GM18508 (cell line): ENCODE results near the gene HYI.

ENCODE experiments used
- ATAC-seq: cut with Tn5 transposase; IDR thresholded peaks from one replicate; pipeline ENCODE4 v1.9.1; 2021; ENCODE audit warnings: moderate number of reproducible peaks; ENCODE audit not compliant: insufficient read depth, unreplicated experiment

Gene HYI

DNA sequence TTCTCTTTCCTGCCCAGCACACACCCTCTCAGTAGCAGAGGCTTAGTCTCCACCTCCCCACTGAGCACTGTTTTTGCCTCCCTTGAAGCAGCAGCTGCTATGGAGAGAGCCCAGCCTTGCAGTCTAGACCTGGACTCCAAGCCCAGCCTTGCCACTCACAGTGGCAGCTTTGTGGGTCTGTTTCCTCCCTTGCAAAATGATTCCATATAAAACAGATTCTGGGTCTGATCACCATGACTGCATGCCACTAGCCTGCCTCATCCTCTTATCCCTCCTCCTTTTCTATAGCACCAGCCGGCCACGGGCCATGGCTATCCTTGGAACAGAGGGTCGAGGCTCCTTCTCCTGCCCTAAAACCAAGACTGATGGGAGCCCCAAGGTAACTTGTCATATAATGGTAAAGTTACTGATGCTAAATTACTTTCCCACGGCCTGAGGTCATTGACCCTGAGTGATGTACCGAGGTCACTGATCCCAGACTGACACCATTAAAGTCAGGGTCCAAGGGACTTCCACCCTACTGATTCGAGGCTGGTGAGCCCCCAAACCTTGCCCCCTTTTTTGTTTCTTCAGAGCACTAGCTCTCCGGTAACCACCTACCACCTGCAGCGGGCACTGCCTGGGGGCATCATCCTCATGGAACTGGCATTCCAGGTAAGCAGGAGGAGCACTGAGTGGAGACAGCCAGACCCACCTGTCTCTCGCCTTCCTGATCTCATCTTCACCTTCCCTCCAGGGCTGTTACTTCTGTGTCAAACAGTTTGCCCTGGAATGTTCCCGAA lies 7.9 kb downstream of the HYI start:
- ATAC-seq, result no peak

DNA sequence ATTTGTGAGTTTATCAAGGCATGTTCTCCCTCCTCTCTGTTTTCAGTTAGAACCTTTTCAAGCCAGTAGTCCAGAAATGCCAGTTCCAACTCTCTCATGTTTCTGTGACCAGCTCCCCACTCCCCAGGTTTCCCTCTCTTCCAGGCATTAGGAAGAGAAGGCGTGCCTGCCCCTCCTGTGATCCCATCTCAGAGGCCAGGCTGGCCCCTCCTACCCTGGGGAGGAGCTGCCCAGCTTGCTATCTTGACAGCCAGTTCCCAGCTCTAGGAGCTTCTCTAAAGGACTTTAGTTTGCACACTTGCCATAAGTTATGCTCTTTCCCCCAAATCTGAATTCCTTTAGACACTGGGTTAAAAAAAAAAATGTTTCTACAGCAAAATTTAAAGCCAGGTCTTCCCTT lies 8.9 kb downstream of the HYI start:
- ATAC-seq, result no peak

DNA sequence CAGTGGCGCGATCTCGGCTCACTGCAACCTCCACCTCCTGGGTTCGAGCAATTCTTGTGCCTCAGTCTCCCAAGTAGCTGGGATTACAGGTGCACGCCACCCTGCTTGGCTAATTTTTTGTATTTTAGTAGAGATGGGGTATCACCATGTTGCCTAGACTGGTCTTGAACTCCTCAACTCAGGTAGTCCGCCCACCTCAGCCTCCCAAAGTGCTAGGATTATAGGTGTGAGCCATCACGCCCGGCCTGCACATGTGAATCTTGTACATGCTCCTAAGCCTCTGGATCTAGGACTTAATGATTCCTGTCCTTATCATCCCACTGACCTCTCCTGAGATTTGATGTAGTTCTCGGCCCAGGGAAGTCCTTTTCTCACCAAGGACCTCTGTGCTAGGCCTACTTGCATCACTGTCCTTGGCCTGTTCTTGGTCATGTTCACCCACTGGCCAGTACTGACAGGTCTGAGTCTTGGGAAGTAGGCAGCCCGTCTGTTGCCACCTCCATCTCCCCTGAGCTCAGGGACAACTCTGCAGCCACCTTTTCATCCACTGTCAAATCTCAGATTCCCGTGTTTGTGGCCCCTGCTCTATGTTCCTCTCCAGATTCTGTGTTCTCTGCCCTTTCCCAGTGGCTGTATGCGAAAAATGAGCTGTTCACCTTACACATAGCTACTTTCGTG lies 9.4 kb downstream of the HYI start:
- ATAC-seq, result no peak

DNA sequence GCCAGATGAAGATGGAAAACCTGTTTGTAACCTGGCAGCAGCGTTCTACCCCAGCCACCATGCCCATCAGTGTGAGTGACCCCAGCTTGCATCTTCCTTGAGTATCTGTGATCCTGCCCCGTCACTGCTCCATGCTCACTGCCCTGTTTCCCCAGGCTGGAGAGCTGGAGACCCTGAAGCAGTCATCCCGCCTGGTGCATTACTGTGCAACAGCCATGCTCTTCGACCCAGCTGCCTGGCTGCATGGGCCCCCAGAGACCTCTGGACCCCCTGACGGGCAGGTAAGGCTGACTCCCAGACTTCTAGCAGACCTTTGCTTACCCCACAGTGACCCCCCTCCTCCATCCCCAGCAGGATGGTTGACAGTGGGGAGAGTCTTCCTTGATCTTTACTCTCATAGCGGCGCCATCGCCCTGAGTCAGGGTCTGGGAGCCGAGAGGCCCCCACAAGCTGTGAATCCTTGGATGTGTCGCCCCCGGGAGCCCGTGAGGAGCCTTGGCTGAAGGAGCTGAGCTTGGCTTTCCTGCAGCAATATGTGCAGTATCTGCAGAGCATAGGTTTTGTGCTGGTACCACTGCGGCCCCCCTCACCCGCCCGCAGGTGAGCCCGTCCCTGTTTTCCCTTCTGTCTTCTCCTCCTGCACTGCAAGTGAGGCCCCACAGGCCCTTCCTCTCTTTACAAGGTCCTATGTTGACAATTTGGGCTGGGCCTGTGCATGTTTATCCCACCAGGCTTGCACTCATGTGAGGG lies 10.4 kb downstream of the HYI start:
- no peak for ATAC-seq

DNA sequence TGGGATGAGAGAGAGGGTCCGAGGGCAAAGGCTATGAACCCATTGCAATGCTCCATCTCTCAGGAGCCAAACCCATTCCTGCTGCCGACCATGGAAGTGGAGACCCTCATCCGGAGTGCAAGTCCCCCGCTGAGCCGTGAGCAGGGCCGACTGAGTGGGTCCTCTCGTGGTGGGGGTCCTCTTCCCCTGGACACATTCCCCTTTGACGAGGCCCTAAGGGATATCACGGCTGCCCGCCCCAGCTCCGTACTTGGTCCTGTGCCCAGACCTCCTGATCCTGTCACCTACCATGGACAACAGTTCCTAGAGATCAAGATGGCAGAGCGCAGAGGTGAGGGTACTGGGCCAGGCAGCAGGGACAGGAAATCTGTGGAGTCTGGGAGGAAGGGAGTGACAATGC lies 11.0 kb downstream of the HYI start:
- ATAC-seq, result no peak

DNA sequence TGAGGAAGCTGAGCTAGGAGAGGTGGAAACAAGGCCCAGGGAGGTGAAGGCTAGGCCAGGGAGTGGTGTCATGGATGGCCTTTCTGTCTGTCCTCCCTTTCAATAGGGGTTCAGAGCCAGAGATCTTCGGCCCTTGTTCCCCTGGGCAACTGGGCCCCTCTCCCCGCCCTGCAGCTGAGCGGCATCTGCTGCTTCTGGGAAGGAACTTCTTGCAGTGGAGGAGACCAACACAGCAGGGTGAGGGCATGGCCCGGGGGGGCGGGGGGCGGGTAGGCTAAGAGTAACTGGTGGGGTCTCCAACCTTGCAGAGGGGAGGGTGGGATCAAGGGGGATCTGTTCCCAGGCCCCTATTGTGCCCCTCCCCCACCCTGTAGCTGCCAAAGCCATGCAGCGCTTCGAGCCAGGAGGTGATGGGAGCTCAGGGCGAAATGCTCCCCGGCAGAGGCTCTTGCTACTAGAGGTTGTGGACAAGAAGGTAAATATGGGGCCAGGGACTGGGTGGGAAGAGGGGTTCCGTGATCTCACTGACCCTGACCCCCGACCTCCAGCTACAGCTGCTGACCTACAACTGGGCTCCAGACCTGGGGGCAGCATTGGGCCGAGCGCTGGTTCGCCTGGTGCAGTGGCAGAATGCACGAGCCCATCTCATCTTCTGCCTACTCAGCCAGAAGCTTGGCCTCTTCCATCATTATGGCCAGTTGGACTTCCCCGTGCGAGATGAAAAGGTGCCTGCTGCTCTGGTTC lies 11.7 kb downstream of the HYI start:
- ATAC-seq, result no peak

DNA sequence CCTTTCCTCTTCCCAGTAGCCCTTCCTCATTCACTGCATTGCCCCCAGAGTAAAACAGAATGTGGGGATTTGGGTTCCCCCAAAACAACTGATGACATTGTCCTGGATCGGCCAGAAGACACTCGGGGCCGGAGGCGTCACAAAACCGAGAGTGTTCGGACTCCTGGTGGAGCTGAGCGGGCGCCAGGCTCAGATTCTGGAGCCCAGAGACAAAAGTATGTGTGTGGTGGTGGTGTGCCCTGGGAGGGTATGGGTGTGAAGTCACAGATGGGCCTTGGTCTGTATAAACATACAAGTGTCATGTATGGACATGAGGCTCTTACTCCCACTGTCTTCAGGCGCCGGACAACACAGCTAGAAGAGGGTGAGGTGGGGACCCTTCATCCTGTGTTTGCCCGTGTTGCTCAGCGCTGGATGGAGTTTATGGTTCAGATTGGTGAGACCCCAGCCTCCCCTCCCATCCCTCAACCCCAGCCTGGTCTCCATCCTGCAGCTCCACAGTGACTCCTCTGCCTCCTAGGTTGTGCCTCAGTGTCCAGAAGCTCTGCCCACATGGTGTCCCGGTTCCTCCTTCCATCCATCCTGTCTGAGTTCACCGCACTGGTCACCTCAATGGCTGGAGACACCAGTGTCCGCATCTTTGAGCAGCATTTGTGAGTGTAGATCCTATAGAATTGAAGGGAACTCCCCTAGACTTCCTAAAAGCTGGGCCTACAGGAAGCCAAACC lies 12.4 kb downstream of the HYI start:
- no peak for ATAC-seq

DNA sequence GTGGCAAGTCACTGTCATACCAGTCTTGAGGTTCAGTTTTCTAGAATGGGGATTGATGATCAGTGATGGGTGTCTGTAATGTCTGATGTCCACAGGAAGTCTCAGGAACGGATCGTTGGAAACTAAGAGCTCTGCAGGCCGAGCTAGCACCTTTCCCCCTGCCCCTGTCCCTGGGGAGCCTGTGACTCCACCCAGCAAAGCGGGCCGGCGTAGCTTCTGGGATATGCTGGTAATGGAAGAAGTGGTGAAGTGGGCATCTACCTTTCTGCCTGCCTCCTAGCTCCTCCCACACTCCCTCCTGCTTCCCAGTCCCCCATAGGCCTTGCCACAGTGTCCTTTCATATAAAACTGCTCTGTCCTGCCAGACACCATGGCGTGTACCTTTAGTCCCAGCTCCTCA lies 13.4 kb downstream of the HYI start:
- ATAC-seq, result no peak

DNA sequence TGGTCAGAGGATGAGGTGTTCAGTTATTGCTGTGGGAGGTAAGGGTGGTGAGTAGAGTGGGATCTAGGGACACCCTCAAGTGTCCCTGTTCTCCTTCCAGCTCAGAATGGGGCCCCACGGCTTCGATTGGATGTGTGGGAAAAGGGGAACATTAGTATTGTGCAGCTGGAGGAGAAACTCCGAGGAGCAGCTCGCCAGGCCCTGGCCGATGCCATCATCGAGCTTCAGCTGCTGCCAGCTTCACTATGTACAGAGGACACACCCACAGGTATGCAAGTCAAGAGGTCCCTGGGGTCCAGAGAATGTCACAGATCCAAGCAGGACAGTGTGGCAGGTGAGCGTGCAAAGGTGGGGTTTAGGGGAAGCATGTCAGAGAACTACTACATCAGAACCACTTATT lies 13.9 kb downstream of the HYI start:
- ATAC-seq, result no peak

DNA sequence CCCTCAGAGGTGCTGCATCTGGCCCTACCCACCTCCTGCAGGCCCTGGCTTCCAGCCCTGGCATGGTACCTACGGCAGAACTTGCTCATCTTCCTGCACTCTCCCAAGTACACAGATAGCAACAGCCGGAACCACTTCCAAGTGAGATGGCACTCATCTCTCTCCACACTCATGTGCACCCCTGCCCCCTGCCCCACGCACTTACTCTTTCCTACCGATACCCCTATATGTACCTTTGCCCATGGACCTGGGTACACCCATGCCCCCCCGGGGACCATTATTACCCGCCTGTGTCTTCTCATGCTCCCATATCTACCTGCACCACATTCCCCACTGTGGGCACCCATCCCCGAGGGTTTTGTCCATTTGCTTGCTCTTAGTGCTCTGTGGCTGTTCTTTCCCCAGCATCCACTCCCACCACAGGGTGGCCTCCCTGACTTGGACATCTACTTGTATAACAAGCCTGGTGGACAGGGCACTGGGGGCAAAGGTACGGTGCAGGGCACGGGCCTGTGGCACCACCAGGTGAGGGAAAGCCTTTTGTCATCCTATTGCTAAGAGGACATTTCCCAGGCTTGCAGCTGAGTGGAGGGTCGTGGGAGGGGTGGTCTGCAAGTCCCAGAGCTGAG lies 14.7 kb downstream of the HYI start:
- no peak for ATAC-seq

DNA sequence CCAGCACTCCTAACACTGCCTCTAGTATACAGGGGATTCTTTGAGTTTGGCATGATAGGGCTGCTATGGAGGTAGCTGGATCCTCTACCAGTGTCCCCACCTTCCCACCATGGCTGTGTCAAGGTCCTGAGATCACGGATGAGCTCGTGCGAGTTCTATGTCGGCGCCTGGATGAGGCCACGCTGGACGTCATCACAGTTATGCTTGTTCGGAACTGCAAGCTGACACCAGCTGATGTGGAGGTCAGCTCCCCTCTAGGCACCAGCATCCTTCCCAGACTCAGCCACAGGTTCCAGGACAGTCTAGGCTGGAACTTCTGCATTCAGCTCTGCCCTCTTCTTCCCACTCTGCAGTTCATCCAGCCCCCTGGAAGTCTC lies 15.2 kb downstream of the HYI start:
- ATAC-seq, result no peak

DNA sequence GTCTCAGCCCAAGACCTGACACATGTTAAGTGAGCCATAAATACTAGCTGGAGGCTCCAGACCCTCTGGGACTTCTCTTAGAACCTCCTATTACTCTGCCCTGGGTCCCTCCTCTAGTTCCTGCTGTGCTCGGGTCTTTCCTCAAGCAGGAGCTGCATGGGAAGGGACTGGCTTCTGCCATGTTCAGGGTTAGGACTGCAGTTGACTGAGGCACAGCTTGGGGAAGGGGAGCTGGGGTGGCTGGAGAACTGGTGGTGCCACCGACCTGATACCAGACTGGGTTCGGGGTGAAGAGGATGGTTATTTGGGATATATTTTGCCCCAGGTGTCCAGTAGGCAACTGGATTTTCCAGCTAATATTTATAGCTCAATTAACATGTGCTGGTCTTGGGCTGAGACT lies 15.7 kb downstream of the HYI start:
- no peak for ATAC-seq

DNA sequence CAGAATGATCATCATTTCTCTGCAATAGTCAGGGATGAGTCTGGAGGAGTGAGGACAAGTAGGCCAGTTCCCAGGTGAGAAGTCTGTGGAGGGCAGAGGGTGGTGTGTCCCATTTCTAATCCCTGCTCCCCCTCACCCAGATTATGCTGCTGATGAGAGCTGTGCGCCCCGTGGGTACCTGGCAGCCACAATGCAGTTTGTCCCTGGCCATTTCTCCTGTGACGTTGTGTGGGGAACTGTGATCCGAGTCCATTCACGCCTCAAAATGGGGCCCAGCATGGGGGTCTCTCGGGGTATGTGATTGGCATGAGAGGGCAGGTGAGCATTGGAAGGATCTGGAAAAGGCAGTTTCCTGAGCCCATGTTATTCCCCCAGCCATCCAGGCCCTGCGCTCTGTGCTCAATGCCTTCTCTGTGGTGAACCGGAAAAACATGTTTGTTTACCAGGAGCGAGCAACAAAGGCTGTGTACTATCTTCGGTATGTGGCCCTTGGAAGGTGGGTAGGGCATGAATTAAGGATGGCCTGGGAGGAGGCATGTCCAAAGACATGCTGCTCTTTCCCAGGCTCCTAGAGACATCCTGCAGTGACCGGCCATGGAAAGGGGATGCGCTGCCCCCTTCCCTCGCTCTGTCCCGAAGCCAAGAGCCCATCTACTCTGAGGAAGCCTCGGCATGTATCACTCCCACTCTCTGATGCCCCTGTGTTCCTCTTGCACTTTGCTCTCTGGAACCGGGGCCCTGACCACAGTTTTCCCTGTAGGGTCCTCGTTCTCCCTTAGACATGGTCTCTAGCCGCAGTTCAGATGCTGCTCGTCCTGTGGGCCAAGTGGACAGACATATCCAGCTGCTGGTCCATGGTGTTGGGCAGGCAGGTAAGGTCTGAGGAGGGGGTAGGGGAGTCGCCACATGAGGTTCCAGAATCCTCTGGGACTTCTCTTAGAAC lies 16.4 kb downstream of the HYI start:
- no peak for ATAC-seq

DNA sequence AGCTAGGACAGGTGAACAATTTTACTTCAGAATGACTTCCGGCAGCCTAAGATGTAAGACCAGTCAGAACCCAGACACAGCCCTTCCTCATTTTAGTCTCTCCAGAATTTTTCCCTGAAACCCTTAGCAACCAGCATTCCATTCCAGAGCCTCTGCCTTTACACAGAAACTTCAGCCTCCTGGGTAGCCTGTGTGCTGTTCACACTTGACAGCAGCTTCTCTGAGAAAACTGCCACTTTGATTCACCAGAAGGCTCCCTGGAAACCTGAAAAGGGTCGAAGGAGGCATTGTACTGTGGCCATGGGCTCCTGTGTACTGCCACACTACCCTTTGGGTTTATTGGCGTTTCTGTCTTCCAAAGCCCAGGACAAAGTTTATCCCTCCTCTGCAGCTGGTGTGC lies 17.4 kb downstream of the HYI start:
- ATAC-seq, result no peak

DNA sequence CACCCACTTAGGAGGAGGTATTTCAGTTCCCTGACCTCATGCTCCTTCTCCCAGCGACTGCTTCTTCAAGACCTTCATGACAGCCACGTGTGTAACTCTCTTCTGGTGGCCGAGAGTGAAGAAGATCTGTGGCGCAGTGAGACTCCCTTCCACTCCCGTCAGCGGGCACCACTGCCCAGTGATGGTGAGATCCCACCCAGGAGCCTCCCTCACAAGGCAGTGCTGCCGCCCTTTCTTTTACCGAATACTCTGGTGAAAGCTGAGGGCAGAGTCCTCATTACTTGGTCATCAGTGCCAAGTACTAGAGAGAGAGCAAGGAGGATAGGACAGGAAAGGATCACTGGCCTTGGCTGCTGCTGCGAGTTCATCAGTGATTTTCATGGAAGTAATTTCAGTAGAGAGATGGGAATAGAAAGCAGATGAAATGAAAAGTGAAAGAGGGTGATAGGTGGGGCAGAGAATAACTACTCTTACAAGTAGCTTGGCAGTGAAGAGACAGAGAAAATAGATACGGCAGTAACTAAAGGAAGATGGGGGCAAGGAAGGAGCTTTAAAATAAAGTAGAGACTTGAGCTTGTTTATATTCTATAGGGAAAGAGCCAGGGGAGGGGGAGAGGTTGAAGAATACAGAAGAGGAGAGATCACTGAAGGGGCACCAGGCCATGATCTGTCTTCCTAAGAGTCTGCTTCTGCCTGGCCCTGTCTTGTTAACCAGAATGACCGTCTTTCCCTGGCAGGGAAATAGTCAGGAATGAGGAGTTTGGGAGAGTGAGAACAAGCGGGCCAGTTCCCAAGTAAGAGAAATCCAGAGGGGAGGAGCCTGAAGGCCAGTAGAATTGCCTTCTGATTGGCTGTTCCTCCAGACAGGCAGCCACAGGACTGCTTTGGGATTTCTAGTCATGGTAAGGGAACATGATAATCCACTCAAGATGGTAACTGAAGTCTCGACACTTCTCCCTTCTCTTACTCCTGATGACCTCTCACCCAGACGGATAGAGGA lies 18.3 kb downstream of the HYI start:
- no peak for ATAC-seq

DNA sequence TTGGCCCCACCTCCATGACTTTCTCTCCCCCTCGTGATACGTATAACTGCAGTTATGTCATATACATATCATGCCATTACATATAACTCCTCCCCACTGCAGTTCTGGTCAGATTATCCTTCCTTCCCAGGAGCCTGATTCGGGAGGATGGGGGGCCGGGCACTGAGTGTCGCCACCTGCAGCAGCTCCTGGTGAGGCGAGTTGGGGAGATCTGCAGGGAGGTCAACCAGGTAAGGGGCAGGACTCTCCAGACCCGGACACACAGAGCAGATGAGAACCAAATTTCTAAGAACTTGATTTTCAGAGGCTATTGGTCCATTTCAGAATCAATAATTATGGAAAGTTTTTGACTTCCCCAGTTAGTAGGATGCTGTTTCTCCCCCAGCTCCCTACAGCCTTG lies 19.5 kb downstream of the HYI start:
- no peak for ATAC-seq

DNA sequence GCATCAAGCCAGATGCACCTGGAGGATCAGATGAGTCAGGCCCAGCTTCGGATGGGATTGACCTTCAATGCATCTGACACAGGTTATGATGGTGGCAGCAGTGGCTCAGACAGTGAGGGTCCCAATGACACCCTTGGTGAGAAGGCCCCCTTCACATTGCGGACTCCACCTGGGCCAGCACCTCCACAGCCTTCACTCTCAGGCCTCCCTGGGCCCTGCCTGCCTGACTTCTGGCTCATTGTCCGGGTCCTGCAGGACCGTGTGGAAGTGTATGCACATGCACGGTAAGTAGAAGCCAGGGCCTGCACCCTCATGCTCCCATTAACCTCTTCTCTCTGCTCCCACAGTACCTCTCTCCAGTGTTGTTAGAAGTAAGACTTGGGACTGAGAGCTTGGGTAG lies 20.8 kb downstream of the HYI start:
- no peak for ATAC-seq
